Measurements from ENCODE around the gene CERKL.

GRCh38 chr2:181588546-181588945 is 68.4 kb downstream of the CERKL start:
- no peak for TF ChIP-seq POLR2A (IDR thresholded peaks at IDR 0.05; ENCODE audit: low read depth, low read length)
- no peak for TF ChIP-seq POU2F2 (IDR thresholded peaks at IDR 0.05; ENCODE audit: low read depth, low read length)
- no peak for TF ChIP-seq TAF1 (IDR thresholded peaks at IDR 0.05; ENCODE audit: low read depth, low read length)
- TF ChIP-seq POLR2AphosphoS5 (IDR thresholded peaks at IDR 0.05; ENCODE audit: low read depth, low read length), result no peak

All from GM12891 (cell line).